HG02623 (cell line): ENCODE measurements around the gene SNX4.

Experiments
- ATAC-seq: cut with Tn5 transposase; IDR thresholded peaks from one replicate; pipeline ENCODE4 v1.9.1; 2021; ENCODE audit warnings: moderate library complexity; ENCODE audit not compliant: unreplicated experiment

Gene SNX4

DNA sequence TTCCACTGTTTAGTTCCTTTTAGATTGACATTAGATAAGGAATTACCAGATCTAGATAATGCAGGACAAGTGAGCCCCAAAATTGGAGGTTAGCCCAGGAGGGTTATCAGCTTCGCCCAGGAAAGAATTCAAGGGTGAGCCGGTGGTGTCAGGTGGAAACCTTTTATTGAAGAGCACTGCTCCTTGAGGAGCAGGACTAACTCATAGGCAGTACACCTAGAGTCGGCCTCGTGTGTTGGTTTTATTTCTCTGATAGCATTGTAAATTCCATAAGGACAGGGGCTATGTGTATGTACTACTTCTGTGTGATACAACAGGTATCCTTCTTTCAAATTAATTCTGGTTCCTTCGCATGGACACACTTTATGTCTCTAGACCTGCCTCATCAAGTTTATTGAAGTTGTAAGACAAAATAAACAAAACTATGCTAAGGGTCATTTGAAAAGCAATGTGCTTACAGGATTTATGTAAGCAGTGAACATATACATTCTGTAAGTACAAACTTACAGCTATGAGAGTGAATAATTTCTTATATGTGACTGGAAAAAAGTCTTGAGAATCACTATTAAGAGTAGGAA lies 57.2 kb downstream of the SNX4 start:
- ATAC-seq = no peak

- no peak for ATAC-seq
These were observed 58.1 kb downstream of the SNX4 start for GRCh38 chr3:125461896-125462295.

- ATAC-seq = no peak
These were observed 59.8 kb downstream of the SNX4 start for GRCh38 chr3:125460233-125460632.

GRCh38 chr3:125443923-125444322 lies 76.1 kb downstream of the SNX4 start:
- ATAC-seq = no peak

DNA sequence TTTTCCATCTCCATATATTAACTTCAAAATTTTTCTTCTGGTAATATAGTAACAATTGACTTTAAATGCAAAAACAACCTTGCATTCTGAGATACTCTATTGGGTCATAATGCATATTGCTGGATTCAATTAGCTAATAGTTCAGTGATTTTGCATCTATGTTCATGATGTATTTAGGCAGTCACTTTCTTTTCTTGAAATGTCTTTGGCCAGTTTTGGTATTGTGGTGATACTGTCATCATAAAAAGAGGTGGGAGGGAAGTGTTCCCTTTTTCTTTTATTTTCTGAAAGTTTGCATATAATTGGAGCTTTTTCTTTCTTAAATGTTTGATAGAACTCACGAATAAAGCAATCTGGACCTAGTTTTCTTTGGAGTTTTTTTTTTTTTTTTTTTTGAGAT lies 77.5 kb downstream of the SNX4 start:
- no peak for ATAC-seq

DNA sequence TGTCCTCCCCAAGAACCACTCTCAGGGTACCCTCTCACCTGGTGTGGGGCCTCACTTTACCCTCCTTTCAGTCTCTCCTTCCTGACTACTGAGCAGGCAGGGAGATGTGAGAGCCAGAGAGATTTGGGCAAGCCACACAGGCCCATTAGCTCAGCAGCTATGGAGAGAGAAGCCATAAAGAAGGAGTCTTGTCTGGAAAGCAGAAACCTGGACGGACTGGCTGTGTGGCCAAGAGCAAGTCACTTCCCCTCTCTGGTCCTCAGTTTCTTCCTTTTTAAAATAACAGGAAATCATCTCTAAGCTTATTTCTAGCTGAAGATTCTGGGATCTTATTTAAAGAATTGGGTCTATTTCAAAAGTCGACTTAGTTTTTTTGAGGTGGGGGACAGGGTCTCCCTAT lies 79.0 kb downstream of the SNX4 start:
- ATAC-seq = no peak

- ATAC-seq = no peak
These were observed 79.4 kb downstream of the SNX4 start for GRCh38 chr3:125440559-125440955.

DNA sequence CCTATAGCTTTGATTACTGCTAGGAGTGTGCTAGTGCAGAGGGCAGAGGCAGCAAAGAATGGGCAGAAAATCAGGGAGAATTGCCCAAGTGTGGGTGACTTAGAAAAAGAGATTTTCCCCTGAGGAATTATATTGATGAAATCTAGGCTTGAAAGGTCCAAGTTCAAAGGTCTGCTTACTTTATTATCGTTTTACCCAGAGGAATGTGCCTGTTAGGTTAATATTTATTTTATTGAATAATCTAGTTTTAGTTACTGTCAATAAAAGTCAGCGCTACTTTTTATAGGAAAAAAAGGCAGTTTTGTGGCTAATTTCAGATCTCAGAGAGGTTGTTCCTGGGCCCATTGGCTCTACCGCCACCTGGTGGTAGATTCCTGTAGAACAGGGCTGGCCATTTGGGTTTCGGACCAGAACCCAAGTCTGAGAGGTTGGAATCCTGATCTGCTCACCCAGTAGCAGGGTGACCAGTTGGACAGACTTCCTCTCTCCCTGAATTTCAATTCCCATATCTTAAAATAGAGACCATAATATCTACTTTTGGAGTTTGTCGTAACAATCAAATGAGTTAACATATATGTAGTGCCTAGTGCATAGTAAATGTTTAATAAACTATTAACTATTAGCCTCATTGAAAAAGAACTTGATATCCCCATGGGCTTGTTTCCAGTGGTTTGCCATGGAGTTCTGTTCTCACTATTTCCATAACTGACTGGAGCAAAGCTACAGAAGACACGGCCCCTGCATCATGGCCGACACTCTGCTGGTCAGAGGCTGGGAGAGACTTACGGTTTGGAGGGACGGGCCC lies 82.2 kb downstream of the SNX4 start:
- no peak for ATAC-seq

DNA sequence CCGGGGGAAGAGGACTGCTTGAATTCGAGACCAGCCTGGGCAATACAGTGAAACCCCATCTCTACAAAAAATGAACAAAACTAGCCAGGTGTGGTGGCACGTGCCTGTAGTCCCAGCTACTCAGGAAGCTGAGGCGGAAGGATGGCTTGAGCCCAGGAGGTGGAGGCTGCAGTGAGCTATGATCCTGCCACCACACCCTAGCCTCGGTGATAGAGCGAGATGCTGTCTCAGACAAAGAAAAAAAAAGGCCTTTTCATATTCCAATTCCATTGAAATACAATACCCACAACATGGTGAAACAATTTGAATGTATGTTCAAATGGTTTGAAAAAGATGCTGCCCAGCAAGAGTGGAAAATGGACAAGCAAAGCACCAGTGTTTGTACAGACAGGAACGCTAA lies 83.1 kb downstream of the SNX4 start:
- no peak for ATAC-seq

GRCh38 chr3:125435231-125435630 lies 84.8 kb downstream of the SNX4 start:
- no peak for ATAC-seq

DNA sequence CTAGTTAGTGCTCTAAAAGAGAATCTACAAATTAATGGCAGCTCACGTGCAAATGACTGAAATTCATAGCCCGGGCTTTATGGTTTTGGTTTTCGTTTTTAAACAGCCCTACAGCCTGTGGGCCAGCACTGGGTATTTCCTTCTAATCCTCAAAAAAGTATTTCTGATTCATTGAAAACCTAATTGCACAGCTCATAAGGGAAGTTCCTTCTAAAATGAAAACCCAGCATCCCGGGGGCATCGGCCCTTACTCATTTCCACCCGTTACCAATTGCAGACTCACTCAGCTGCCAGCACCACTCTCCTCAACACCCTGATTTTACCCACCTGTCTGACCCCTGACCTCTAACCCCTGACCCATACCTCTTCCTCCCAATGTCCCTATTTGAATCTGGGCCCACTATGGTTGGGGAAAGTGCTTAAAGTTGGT lies 85.4 kb downstream of the SNX4 start:
- no peak for ATAC-seq

- no peak for ATAC-seq
These were observed 86.4 kb downstream of the SNX4 start for GRCh38 chr3:125433611-125434041.

DNA sequence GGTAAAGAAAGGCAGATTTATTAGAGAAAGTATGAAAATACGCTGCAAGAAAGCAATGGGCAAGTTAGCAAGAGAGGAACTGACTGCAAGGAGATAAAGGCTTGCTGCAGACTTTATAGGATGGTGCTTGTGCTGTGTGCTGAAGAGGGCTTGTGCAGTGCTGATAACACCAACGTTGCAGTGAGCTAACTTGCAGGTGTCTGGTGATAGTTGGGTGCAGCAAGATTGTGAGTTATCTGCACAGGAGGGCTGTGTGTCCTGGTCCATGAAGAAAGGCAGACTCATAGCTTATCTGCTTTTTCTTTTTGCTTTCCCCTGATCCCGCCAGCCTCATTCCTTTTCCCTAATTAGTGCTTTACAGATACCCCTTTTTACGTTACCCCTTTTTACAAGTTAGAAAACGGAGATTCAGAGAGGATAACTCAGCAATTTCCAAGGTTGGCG lies 86.9 kb downstream of the SNX4 start:
- no peak for ATAC-seq

GRCh38 chr3:125431912-125432790 lies 87.9 kb downstream of the SNX4 start:
- no peak for ATAC-seq

GRCh38 chr3:125431391-125431790 lies 88.6 kb downstream of the SNX4 start:
- no peak for ATAC-seq

- ATAC-seq = no peak
These were observed 91.7 kb downstream of the SNX4 start for GRCh38 chr3:125428216-125428830.

DNA sequence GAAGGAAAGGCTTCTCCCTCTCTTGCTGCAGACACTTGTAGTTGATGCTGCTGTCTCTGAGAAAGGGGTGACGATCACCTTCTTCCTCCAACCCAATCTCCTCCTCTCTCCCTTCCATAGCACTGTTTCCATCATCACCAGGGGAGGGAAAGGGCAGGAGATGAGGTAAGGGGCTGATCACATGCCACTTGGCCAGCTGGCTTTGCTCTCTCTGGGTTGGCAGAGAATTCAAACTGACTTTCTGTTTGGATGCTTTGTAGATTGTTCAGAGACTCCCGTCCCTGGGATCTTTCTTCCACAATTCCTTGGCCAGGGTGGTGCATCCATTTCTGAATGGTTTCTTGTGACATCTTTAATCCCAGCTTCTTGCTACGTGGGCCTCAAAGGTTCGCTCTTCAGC lies 101.7 kb downstream of the SNX4 start:
- no peak for ATAC-seq

GRCh38 chr3:125416235-125416634 lies 103.8 kb downstream of the SNX4 start:
- ATAC-seq = no peak

DNA sequence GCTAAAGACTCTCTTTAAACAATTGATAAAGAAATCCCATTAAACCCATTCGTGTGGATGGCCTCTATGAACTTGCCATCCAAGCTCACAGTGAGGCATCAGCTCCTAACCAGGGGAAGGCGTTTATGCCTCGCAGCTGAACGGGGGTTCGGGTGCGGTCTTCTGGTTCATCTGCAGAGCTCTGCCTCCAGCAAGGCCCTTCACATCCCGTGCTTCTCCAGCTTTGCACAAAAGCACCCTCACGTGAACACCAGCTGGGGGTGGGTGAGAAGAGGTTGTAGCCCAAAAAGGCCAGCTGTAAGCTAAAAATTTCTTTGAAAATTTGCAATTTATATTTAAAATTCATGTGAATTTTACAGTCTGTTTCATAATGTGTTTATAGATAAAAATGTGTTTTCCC lies 105.3 kb downstream of the SNX4 start:
- no peak for ATAC-seq

DNA sequence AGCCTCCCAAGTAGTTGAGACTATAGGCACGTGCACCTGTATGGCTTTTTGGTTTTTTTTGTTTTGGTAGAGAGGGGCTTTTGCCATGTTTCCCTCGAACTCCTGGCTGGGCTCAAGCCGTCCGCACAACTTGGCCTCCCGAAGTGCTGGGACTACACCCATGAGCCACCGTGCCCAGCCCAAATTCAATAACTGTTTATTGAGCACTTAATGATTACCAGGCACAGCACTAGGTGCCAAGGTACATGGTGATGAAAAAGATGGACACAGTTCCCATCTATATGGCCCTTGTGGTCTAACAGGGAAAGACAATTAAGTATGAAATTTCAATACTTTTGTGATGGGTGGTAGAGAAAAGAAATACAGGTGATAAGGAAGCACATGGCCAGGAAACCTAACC lies 109.1 kb downstream of the SNX4 start:
- ATAC-seq = no peak

DNA sequence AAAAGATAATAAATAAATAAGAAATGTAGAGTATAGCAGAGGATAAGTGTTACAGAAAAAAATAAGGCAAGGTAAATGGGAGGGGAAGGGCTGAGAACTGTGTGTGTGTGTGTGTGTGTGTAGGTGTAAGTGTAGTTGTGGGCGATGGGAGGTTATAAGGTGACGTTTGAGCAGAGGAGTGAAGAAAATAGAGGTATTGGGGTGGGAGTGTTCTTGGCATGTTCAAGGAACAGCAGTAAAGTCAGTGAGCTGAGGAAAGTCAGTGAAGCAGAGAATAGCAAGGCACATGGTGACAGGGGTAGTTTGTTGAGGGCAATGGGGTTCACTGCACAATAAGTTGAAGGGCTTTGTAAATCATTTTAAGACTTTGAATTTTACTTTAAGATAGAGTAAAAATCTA lies 113.9 kb downstream of the SNX4 start:
- no peak for ATAC-seq
